ENCODE measurements around the gene RABL2A.
"Not testable (repeated sequence)": the region's sequence is repeated elsewhere in the genome, so short reads cannot be mapped to it uniquely, and the experiment has no call there.

RABL2A gene

GRCh38 chr2:113626616-113627330 is at the start of gene RABL2A:
Gene RABL2A (plus strand): TSS chr2:113627266. CDS start chr2:113628607, 1,341 bp downstream.
- not testable (repeated sequence) for DNase-seq

GRCh38 chr2:113578508-113578907 is 48.6 kb upstream of the RABL2A start:
- not testable (repeated sequence) for DNase-seq

- DNase-seq: not testable (repeated sequence)
Observed at GRCh38 chr2:113582473-113582872, 44.6 kb upstream of the RABL2A start.

DNA sequence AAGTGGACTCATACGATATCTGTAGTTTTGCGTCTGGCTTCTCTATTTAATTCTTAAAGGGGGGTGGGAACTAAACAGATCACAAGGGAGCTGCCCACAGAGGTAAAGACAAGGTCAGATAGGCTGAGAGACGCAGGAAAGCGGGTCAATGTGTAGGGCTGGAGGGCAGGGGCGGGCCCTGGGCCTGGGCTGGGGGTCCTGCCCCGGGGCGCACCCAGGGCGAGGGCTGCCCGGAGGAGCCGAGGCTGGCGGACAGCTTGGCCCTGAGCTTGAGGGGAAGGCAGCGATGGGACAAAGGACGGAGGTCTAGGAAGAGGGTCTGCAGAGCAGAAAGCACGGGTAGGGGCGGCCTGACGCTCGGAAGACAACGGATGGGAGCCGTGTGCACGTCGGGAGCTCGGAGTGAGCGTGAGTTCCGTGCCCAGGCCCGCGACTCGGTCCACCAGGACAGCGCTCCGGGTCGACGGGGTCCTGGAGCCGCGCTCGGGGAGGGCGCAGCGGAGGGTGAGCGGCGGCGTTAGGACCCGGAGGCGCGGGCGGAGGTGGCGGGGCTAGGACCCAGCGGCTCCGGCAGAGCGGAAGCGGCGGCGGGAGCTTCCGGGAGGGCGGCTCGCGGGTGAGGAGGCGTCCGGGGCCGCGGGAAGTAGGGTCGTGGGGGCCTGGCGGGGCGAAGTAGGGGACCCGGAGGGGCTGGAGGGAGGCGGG is 43.4 kb upstream of the RABL2A start:
- DNase-seq: not testable (repeated sequence)

- DNase-seq: not testable (repeated sequence)
Observed at GRCh38 chr2:113584311-113585092, 42.6 kb upstream of the RABL2A start.

DNA sequence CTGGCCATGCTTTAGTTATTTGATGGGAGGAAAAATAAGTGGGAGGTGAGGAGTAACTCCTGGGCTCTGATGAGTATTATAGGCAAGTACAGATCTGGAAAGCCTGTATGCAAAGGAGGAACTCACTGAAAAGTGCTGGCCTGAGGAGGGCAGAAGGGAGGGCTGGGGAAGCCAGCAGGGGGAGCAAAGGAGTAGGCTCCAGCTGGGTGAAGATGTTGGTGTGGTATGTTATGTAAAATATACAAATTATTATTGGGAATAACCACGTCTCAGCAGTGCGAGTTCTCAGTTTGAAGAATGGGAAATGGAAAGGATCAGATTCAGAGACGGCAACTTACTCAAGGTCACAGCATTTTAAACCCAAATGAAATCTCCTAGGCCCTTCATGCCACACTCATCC is 39.9 kb upstream of the RABL2A start:
- not testable (repeated sequence) for DNase-seq

DNA sequence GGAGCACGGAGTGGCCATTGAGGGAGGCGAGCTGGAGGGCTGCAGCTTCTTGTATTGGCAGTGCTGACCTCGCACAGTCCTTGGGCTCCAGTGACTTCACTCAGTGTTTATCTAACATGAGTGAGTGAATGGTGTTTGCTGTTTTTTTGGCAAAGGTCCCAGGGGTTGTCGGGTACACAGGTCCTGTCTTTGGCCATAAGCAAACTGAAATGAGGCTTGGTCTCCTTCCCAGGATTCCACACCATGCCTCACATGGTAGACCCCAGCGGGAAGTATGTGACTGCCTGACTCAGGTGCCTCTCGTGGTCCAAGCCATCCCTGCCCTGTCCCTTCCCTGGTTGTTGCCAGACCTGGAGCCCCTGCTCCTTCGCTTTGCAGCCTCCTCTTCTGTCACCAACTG is 37.5 kb upstream of the RABL2A start:
- DNase-seq: not testable (repeated sequence)

DNA sequence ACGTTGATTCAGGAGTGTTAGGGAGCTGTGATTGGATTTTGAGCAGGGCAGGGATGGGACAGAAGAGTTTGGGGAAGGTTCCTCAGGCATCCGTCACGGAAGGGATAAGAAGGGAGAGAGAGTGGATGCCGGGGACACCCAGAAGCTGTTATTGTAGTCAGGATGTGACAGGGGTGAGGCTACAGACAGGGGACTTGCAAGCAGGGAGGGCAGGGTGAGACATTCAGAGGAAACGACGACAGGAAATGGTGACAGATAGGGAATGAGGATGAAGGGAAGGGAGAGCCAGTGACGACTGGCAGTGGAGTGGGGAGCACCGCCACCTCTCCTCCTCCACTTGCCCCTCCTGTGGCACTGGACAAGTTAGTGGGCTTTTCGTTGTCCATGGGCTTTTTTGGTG is 35.1 kb upstream of the RABL2A start:
- not testable (repeated sequence) for DNase-seq

- not testable (repeated sequence) for DNase-seq
Observed at GRCh38 chr2:113593280-113593679, 33.8 kb upstream of the RABL2A start.

GRCh38 chr2:113595725-113596124 is 31.3 kb upstream of the RABL2A start:
- DNase-seq: not testable (repeated sequence)

DNA sequence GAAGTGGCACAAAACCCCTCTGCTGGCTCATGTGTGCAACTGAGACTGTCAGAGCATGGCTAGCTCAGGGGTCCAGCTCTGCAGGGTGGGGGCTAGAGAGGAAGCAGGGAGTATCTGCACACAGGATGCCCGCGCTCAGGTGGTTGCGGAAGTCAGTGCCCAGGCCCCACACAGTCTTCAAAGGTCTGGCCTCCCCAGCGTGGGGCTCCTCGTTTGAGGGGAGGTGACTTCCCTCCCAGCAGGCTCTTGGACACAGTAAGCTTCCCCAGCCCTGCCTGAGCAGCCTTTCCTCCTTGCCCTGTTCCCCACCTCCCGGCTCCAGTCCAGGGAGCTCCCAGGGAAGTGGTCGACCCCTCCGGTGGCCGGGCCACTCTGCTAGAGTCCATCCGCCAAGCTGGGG is 29.9 kb upstream of the RABL2A start:
- not testable (repeated sequence) for DNase-seq

DNA sequence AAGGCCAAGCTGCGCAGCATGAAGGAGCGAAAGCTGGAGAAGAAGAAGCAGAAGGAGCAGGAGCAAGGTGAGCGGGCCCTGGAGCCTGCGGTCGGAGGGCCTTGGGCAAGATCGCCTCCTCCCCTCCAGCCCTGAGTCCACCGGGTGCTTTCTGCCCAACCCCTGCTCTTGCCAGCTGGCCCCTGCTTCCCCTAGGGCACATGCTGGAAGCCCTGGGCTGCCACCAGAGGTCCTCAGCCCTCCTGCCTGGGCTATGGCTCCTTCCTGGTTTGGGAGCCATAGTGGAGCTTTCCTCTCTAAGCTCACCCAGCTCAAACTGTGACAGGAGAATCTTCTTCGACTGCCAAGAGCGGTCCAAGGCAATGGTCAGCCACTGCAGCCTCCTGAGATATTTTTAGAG is 29.5 kb upstream of the RABL2A start:
- DNase-seq: not testable (repeated sequence)

GRCh38 chr2:113598180-113598579 is 28.9 kb upstream of the RABL2A start:
- not testable (repeated sequence) for DNase-seq

DNA sequence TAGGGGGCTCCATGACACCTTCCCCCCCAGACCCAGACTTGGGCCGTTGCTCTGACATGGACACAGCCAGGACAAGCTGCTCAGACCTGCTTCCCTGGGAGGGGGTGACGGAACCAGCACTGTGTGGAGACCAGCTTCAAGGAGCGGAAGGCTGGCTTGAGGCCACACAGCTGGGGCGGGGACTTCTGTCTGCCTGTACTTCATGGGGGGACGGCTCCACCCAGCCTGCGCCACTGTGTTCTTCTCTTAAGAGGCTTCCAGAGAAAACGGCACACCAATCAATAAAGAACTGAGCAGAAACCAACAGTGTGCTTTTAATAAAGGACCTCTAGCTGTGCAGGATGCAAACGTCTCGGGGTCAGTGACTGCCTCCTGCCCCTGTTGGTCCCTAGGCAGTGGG is 28.3 kb upstream of the RABL2A start:
- not testable (repeated sequence) for DNase-seq

GRCh38 chr2:113599208-113599607 is 27.9 kb upstream of the RABL2A start:
- not testable (repeated sequence) for DNase-seq

- DNase-seq: not testable (repeated sequence)
Observed at GRCh38 chr2:113602040-113602769, 24.9 kb upstream of the RABL2A start.

DNA sequence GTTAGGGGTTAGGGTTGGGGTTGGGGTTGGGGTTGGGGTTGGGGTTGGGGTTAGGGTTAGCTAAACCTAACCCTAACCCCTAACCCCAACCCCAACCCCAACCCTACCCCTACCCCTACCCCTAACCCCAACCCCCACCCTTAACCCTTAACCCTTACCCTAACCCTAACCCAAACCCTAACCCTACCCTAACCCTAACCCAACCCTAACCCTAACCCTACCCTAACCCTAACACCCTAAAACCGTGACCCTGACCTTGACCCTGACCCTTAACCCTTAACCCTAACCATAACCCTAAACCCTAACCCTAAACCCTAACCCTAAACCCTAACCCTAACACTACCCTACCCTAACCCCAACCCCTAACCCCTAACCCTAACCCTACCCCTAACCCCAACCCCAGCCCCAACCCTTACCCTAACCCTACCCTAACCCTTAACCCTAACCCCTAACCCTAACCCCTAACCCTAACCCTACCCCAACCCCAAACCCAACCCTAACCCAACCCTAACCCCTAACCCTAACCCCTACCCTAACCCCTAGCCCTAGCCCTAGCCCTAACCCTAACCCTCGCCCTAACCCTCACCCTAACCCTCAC is 24.1 kb upstream of the RABL2A start:
- no peak for DNase-seq

- DNase-seq: not testable (repeated sequence)
Observed at GRCh38 chr2:113603467-113604084, 23.5 kb upstream of the RABL2A start.

GRCh38 chr2:113604085-113604477 is 23.0 kb upstream of the RABL2A start:
- not testable (repeated sequence) for DNase-seq

- not testable (repeated sequence) for DNase-seq
Observed at GRCh38 chr2:113604661-113605060, 22.4 kb upstream of the RABL2A start.

- not testable (repeated sequence) for DNase-seq
Observed at GRCh38 chr2:113606036-113606435, 21.0 kb upstream of the RABL2A start.

DNA sequence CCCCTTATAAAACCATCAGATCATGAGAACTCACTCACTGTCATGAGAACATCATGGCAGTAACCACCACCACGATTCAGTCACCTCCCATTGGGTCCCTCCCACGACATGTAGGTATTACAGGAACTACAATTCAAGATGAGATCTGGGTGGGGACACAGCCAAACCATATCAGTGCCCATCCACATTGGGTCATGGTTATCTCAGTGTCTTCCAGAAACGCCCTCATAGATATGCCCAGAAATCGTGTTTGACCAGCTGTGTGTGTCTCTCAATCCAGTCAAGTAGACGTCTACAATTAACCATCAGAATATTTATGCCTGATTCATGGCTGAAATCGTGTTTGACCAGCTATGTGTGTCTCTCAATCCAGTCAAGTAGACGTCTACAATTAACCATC is 17.2 kb upstream of the RABL2A start:
- DNase-seq: not testable (repeated sequence)

All from NCI-H524 (cell line).